ENCODE measurements around the gene MGST2. TPM values are rescaled to one million over a fixed set of nuclear protein-coding genes. Genes with fewer than 3 reads are reported as not detected.
A peak's percentile ranks its signal among the peaks of the same experiment; 100 is the strongest.

The MGST2 gene
- total RNA-seq, 1 donor from 2014 or later = 29.8 TPM

DNA sequence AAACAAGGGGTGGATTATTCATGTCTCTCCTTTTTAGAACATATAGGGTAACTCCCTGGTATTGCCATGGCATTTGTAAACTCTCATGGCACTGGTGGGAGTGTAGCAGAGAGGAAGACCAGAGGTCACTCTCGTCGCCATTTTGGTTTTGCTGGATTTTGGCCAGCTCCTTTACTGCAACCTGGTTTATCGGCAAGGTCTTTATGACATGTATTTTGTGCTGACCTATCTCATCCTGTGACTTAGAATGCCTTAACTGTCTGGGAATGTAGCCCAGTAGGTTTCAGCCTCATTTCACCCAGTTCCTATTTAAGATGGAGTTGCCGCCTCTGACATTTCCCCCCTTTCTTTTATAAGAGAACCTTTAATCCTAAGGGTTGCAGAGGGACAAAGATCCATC lies 45.8 kb downstream of the MGST2 start:
- Mint-ChIP-seq H3K4me1 (peaks cover 65% of the 10 kb centered on the region), H3K9me3 (no peaks in the 10 kb centered on the region), H3K27me3 (ENCODE audit: low read depth) (no peaks in the 10 kb centered on the region), H3K36me3 (peaks cover 20% of the 10 kb centered on the region), H3K4me3 (no peak overlapping the region), H3K27ac (peak overlapping the region; percentile 81)
- no peak for TF ChIP-seq CTCF (IDR thresholded peaks at IDR 0.05; ENCODE audit: unreplicated experiment)
- no peak for DNase-seq (ENCODE audit: low spot score in 2 of 2, unreplicated experiment in 2 of 2)

DNA sequence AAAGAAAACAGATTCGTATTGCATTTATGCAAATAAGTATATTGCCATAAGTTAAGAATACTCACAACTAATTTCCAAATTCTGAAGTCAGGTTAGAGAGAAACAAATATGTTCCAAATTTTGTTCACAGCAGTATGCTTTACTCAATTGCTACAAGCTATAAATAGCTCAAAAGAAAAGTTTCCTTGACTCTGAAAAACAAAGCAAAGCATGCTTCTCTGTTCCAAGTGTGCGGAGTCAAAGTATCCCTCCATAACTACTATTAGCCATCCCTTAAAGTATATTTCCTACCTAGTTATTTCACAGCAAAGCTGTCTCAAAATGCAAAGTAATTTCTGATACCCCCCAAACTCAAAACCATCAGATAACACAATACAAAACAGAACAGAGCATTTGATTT lies 47.3 kb downstream of the MGST2 start:
- Mint-ChIP-seq H3K9me3 (no peaks in the 10 kb centered on the region), H3K27ac (peak overlapping the region; percentile 80)

GRCh38 chr4:139715746-139716391 lies 50.2 kb downstream of the MGST2 start:
- Mint-ChIP-seq H3K36me3 (peaks cover 20% of the 10 kb centered on the region), H3K27me3 (ENCODE audit: low read depth) (no peaks in the 10 kb centered on the region), H3K4me1 (peaks cover 50% of the 10 kb centered on the region), H3K4me3 (no peak overlapping the region), H3K9me3 (no peaks in the 10 kb centered on the region), H3K27ac (peak overlapping the region; percentile 99)
- DNase-seq (ENCODE audit: low spot score in 2 of 2, unreplicated experiment in 2 of 2) = no peak
- TF ChIP-seq CTCF (IDR thresholded peaks at IDR 0.05; ENCODE audit: unreplicated experiment) = no peak

More for the DNA sequence above, 47.3 kb downstream of the MGST2 start:
- no peak for DNase-seq (ENCODE audit: low spot score in 2 of 2, unreplicated experiment in 2 of 2)
- Mint-ChIP-seq H3K36me3 (peaks cover 23% of the 10 kb centered on the region), H3K4me1 (peaks cover 66% of the 10 kb centered on the region), H3K27me3 (ENCODE audit: low read depth) (no peaks in the 10 kb centered on the region), H3K4me3 (no peak overlapping the region)
- TF ChIP-seq CTCF (IDR thresholded peaks at IDR 0.05; ENCODE audit: unreplicated experiment) = no peak

DNA sequence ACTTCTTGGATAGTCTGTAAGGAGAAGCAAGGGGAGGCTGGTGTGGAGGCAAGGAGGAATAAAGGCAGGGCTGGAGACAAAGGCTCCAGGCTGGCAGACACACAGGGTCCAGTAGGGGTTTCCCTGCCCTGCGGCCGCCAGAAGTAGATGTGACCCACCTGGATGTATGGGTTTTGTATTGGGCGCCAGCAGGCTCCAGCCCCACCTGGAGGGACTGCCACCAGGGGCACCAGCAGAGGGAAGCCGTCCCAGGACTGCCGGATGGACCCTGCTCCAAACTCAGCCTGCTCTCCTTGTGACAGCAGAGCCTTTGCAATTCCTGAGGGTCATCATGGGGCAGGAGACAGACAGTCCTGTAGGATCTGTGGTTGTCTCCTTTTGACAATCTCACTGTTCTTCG lies 52.7 kb downstream of the MGST2 start:
- Mint-ChIP-seq H3K27me3 (ENCODE audit: low read depth) (no peaks in the 10 kb centered on the region), H3K9me3 (no peaks in the 10 kb centered on the region), H3K4me1 (peaks cover 27% of the 10 kb centered on the region), H3K36me3 (peaks cover 20% of the 10 kb centered on the region), H3K4me3 (no peak overlapping the region), H3K27ac (no peak overlapping the region)
- DNase-seq (ENCODE audit: low spot score in 2 of 2, unreplicated experiment in 2 of 2) = no peak
- TF ChIP-seq CTCF (IDR thresholded peaks at IDR 0.05; ENCODE audit: unreplicated experiment) = no peak

DNA sequence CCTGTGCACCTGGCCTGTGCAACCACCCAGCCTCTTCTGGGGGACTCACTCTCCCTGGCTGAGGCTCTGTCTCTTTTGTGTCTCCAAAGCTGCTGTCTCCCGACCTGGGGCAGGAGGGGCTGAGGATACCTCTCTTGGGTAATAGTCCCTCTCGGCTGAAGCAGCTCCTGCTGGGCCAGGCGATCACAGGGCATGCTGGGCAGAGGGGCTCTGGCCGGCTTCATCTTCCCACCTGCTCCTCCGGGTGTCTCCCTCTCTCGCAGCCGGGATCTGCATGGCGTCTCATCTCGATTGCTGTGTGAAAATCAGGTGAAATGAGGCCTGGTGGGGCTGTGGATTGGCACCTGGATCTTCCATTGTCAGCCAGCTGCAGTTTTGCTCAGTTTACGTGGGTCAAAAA lies 53.2 kb downstream of the MGST2 start:
- peaks cover 20% of the 10 kb centered on the region for H3K36me3 Mint-ChIP-seq
- H3K4me3 Mint-ChIP-seq = no peak overlapping the region
- H3K27ac Mint-ChIP-seq = no peak overlapping the region
- H3K4me1 Mint-ChIP-seq = peaks cover 25% of the 10 kb centered on the region
- no peaks in the 10 kb centered on the region for H3K9me3 Mint-ChIP-seq
- TF ChIP-seq CTCF (IDR thresholded peaks at IDR 0.05; ENCODE audit: unreplicated experiment) = no peak
- no peak for DNase-seq (ENCODE audit: low spot score in 2 of 2, unreplicated experiment in 2 of 2)
- H3K27me3 Mint-ChIP-seq (ENCODE audit: low read depth) = no peaks in the 10 kb centered on the region

Measured in mesothelial cell of epicardium (in vitro differentiated cells).